ENCODE data around the gene AP3M1.

AP3M1 gene

DNA sequence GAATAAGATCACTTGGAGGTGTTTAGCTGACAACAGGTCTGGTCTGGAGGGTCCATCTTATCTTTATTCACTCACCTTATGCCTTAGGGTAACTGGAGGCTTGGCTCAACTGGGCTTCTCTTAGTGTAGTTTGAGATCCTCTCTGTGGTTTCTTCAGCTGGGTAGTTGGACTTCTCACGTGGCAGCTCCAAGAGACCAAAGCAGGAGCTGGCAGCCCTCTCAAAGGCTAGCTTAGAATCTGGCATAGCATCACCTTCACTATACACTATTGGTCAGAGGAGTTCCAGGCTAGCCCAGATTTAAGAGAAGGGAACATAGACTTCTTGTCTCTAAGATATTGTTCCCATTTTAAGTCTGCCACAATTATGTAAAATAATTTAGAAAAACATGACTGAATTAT lies 16.8 kb upstream of the AP3M1 start:
- H3K4me1 ChIP-seq (ENCODE audit: control insufficient read depth, low read length): peaks cover 71% of the 10 kb centered on the region
- H3K9me2 ChIP-seq (replicated peaks; ENCODE audit: control insufficient read depth, low read length): no peaks in the 10 kb centered on the region
- H3K79me2 ChIP-seq (ENCODE audit: control insufficient read depth, low read length): peaks cover 12% of the 10 kb centered on the region
- TF ChIP-seq CTCF (IDR thresholded peaks at IDR 0.05; ENCODE audit: low read depth, low read length, poor library complexity, severe bottlenecking): no peak
- no peak for TF ChIP-seq EZH2phosphoT487 (IDR thresholded peaks at IDR 0.05; ENCODE audit: borderline replicate concordance, low read length)
- no peak overlapping the region for H3K27ac ChIP-seq (ENCODE audit: low read depth, low read length)
- no peak overlapping the region for H3K4me3 ChIP-seq (ENCODE audit: low read length)
- H3K9me3 ChIP-seq (ENCODE audit: control insufficient read depth, insufficient read depth, low read length): no peaks in the 10 kb centered on the region
- peaks cover 27% of the 10 kb centered on the region for H3K27me3 ChIP-seq (ENCODE audit: control insufficient read depth, low read length)
- H4K20me1 ChIP-seq (ENCODE audit: control insufficient read depth, insufficient read depth, low read depth, low read length): peaks cover 21% of the 10 kb centered on the region; the same call in 1 of the 2 replicates
- H3F3A ChIP-seq (ENCODE audit: control insufficient read depth, insufficient read depth): peaks cover 20% of the 10 kb centered on the region
- H3K36me3 ChIP-seq (ENCODE audit: control insufficient read depth, low read length): no peaks in the 10 kb centered on the region
- peak overlapping the region; percentile 20; the same call in 1 of the 2 replicates for H3K4me2 ChIP-seq (ENCODE audit: low read length)

DNA sequence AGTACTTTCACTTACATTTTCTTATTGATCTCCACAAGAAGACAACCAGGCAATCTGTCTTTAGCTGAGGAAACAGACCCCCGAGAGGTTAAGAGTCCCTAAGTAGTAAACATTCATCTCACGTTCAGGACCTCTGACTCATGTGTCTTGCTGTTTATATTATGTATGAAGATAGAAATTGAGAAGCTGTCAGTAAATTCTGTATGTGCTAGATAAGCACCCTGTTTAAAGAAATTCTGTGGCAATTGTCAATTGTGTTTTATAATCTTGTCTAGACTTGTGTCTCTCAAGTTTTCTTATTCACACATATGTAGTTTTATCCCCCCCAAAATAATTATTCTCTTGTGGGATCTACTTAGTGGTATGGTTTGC lies 14.9 kb upstream of the AP3M1 start:
- Histone ChIP-seq H3K27me3 (ENCODE audit: control insufficient read depth, low read length) (peaks cover 27% of the 10 kb centered on the region), H3K9me2 (replicated peaks; ENCODE audit: control insufficient read depth, low read length) (no peaks in the 10 kb centered on the region), H3K4me1 (ENCODE audit: control insufficient read depth, low read length) (peaks cover 71% of the 10 kb centered on the region), H3K9me3 (ENCODE audit: control insufficient read depth, insufficient read depth, low read length) (no peaks in the 10 kb centered on the region), H3K79me2 (ENCODE audit: control insufficient read depth, low read length) (peaks cover 12% of the 10 kb centered on the region), H3F3A (ENCODE audit: control insufficient read depth, insufficient read depth) (peaks cover 19% of the 10 kb centered on the region), H3K4me2 (ENCODE audit: low read length) (no peak overlapping the region), H3K4me3 (ENCODE audit: low read length) (no peak overlapping the region), H3K27ac (ENCODE audit: low read depth, low read length) (no peak overlapping the region), H3K36me3 (ENCODE audit: control insufficient read depth, low read length) (no peaks in the 10 kb centered on the region), H4K20me1 (ENCODE audit: control insufficient read depth, insufficient read depth, low read depth, low read length) (peaks cover 21% of the 10 kb centered on the region; the same call in 1 of the 2 replicates)
- TF ChIP-seq EZH2phosphoT487 (IDR thresholded peaks at IDR 0.05; ENCODE audit: borderline replicate concordance, low read length) (no peak), CTCF (IDR thresholded peaks at IDR 0.05; ENCODE audit: low read depth, low read length, poor library complexity, severe bottlenecking) (no peak)

DNA sequence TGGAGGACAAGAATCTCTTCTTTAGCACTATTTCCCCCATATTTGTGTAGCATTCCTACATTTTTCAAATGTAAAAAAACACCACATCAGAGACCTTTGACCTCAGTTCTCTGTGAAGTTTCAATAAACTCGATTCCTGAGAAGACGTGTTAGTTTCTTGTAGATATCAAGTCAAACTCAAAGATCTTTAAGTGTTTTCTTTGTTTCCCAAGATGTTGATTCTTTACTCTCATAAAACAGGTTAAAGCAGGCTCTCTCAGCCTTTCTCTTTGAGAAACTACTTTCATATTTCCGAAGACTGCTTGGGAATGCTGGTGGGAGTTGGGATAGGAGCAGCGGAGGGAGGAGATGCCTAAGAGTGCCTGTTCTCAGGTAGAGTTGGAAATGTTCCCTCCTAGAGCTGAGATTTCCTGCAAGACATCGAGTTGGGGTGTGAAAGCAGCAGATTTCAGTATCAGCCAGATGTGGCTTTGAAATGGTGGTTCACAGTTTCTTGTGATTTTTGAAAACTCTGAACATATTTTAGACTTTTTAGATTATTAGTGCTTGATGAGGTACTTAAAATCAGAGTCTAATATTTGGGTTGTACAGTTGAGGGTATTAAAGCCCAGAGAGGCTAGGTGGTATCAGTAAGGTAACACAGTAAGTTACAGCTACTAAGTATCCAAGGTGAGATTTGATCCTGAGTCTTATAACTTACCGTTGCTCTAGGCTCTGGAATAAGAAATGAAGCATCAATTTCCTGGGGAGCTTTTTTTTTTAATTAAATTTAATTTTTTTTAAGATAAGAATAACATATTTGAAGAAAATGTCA lies 14.3 kb upstream of the AP3M1 start:
- Histone ChIP-seq H3K9me3 (ENCODE audit: control insufficient read depth, insufficient read depth, low read length) (no peaks in the 10 kb centered on the region), H4K20me1 (ENCODE audit: control insufficient read depth, insufficient read depth, low read depth, low read length) (peaks cover 21% of the 10 kb centered on the region; the same call in 1 of the 2 replicates), H3K79me2 (ENCODE audit: control insufficient read depth, low read length) (peaks cover 14% of the 10 kb centered on the region), H3K36me3 (ENCODE audit: control insufficient read depth, low read length) (no peaks in the 10 kb centered on the region), H3F3A (ENCODE audit: control insufficient read depth, insufficient read depth) (peaks cover 19% of the 10 kb centered on the region), H3K4me2 (ENCODE audit: low read length) (0 out of 2 replicates have a peak overlapping the region, but pooled peaks have one; percentile 66), H3K27ac (ENCODE audit: low read depth, low read length) (no peak overlapping the region), H3K4me3 (ENCODE audit: low read length) (no peak overlapping the region), H3K4me1 (ENCODE audit: control insufficient read depth, low read length) (peaks cover 71% of the 10 kb centered on the region), H3K9me2 (replicated peaks; ENCODE audit: control insufficient read depth, low read length) (no peaks in the 10 kb centered on the region), H3K27me3 (ENCODE audit: control insufficient read depth, low read length) (peaks cover 27% of the 10 kb centered on the region)
- no peak for TF ChIP-seq CTCF (IDR thresholded peaks at IDR 0.05; ENCODE audit: low read depth, low read length, poor library complexity, severe bottlenecking)
- no peak for TF ChIP-seq EZH2phosphoT487 (IDR thresholded peaks at IDR 0.05; ENCODE audit: borderline replicate concordance, low read length)
